Retinal pigment epithelial cell (primary cell): ENCODE results near the gene MYCL.

Source experiments
- DNase-seq: peaks from one replicate; pipeline ENCODE4 v3.0.0-alpha.2; 2010; ENCODE audit warnings: low read depth
- H3K4me3 ChIP-seq: 2 replicates; pipeline ENCODE4 v1.5.1; 2011; ENCODE audit warnings: mild to moderate bottlenecking, low read length, control low read depth, moderate library complexity
- CTCF ChIP-seq: conservative IDR thresholded peaks from 2 replicates; pipeline ENCODE4 v1.5.1; 2011; ENCODE audit warnings: low read depth, low read length, control low read depth, inconsistent platforms

MYCL gene

GRCh38 chr1:39858315-39858714, 43.4 kb downstream of the MYCL start:
- no peak for DNase-seq
- no peak for TF ChIP-seq CTCF
- no peak overlapping the region for H3K4me3 ChIP-seq

DNA sequence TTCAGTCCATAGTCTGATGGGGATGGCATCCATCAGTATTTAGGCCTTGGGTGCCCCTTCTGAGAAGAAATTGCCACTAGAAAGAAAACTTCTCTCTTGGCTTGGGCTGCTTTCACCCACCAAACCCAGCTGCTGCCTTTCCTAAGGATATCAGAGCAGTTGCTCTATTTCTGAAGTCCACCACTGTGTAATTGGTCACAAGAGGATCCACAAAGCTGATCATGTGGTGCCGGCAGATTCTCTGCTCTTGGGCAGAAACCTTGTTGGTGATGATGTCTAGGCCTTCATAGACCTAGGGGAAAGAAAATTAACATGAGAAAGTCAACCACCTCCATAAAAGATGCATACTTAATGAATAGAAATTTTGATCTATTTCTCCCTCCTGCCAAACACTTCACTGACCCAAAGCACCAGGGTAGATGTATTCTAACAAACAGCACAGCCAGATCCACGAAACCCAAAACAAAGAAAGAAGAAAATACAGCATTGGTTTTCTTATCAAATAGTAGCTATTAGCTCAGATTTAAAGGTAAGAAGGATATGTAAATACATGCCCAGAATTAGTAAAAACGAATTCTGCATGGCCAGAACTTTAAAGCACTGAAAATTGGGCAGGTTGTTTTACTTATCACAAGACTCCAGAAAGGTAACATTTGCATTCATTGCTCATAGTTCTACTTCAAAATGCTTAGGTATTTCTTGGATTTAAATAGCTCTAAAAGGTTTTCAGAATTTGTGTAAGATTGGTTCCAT, 44.4 kb downstream of the MYCL start:
- DNase-seq: no peak
- no peak for TF ChIP-seq CTCF
- H3K4me3 ChIP-seq: no peak overlapping the region

DNA sequence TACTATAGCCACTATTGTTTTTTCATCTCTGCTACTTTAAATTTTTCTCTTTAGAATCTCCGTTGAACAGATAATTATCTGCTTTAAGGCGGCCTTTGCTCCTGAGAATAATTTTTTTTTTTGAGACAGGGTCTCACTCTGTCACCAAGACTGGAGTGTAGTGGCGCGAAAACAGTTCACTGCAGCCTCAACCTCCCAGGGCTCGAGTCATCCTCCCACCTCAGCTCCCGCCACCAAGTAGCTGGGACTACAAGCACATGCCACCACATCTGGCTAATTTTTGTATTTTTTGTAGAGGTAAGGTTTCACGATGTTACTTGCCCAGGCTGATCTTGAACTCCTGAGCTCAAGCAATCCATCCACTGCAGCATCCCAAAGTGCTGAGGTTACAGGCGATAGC, 47.0 kb downstream of the MYCL start:
- DNase-seq: no peak
- no peak for TF ChIP-seq CTCF
- H3K4me3 ChIP-seq: no peak overlapping the region

DNA sequence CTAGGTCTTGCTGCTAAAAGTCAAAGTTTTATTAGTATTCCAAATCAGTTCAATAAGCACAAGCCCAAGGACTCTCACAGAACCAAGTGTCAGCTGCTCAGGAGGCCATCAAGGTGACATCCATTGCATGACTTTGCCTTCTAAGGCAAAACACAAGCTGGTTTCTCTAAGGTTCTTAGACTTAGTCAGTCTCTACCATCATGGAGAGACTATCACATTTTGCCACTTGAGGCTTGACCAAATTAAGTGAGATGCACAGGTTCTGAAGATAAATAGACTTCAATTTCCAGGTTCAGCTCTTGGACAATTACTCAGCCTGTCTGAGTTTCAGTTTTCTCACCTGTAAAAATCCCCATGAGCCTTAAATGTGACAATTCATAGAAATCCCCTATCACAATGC, 47.4 kb downstream of the MYCL start:
- no peak overlapping the region for H3K4me3 ChIP-seq
- no peak for TF ChIP-seq CTCF
- DNase-seq: no peak

GRCh38 chr1:39852876-39853275, 48.8 kb downstream of the MYCL start:
- DNase-seq: no peak
- H3K4me3 ChIP-seq: no peak overlapping the region
- no peak for TF ChIP-seq CTCF

DNA sequence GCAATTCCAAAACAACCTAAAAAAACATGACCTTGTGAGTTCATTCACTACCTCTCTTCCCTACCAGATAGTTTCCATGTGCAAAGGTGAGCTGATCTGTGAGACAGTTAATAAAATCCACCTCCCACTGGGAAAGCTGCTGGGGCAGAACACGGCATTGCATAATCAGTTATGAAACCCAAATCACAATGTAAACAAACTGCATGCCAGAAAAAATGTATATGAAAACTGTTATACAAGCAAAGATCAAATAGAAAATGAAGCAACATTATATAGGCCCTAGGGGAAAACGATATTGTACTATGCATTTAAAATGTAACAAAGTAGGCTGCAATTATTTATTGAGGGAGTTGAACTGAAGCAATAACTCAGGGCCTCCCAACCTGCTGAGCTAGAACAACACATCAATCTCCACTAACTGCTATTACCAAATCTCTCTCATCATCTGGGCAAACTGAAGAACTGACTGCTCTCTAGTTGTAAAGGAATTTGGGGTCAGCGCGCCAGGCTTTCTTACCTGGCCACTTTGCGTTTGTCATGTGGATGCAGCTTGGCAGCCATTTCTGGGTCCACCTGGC, 49.4 kb downstream of the MYCL start:
- H3K4me3 ChIP-seq: no peak overlapping the region
- no peak for TF ChIP-seq CTCF
- no peak for DNase-seq

GRCh38 chr1:39850606-39851216, 51.0 kb downstream of the MYCL start:
- H3K4me3 ChIP-seq: no peak overlapping the region
- TF ChIP-seq CTCF: no peak
- DNase-seq: no peak
